OCI-LY3 (cell line): Measurements from ENCODE around the gene DOCK2.

ENCODE experiments used
- EZH2phosphoT487 ChIP-seq: fragments of 200-600 bp; shearing (Covaris generic); IDR thresholded peaks from 2 replicates; pipeline ENCODE4 v1.6.1; 2018; ENCODE audit warnings: antibody characterized with exemption, mixed run types, low read depth
- TF ChIP-seq, protein P1 (sequence below): fragments of 200-600, 300-600 bp; sonication (generic); IDR thresholded peaks from 2 replicates; pipeline ENCODE4 v1.5.1; 2014; ENCODE audit warnings: antibody characterized with exemption, low read length, low read depth

DNA sequence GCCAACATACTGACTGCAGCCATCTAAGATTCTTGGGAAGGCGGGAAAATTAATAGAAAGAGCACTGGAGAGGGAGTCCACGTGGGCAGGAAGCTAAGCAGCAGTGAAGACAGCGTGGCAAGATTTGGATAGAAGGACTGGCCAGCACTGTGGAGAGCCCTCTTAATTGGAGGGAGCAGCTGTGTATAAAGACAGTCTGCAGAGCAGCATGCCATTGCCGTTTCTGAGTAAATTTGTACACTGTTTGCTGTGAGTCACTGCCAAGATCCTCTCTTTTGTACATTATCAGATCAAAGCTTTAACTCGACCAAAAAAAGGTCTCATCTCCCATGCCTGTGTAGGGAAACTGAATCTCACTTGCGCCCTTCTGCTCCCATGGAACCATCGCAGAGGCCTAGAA lies 297.9 kb downstream of the DOCK2 start:
- TF ChIP-seq, protein P1, sequence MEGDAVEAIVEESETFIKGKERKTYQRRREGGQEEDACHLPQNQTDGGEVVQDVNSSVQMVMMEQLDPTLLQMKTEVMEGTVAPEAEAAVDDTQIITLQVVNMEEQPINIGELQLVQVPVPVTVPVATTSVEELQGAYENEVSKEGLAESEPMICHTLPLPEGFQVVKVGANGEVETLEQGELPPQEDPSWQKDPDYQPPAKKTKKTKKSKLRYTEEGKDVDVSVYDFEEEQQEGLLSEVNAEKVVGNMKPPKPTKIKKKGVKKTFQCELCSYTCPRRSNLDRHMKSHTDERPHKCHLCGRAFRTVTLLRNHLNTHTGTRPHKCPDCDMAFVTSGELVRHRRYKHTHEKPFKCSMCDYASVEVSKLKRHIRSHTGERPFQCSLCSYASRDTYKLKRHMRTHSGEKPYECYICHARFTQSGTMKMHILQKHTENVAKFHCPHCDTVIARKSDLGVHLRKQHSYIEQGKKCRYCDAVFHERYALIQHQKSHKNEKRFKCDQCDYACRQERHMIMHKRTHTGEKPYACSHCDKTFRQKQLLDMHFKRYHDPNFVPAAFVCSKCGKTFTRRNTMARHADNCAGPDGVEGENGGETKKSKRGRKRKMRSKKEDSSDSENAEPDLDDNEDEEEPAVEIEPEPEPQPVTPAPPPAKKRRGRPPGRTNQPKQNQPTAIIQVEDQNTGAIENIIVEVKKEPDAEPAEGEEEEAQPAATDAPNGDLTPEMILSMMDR = no peak
- no peak for TF ChIP-seq EZH2phosphoT487
